Measurements from ENCODE around the gene DDHD1. TPM values are rescaled to one million over a fixed set of nuclear protein-coding genes. Genes with fewer than 3 reads are reported as not detected.
A peak's percentile ranks its signal among the peaks of the same experiment; 100 is the strongest.
"Not testable (repeated sequence)": the region's sequence is repeated elsewhere in the genome, so short reads cannot be mapped to it uniquely, and the experiment has no call there.

Gene DDHD1
- total RNA-seq, 1 donor, result 89.9 TPM

DNA sequence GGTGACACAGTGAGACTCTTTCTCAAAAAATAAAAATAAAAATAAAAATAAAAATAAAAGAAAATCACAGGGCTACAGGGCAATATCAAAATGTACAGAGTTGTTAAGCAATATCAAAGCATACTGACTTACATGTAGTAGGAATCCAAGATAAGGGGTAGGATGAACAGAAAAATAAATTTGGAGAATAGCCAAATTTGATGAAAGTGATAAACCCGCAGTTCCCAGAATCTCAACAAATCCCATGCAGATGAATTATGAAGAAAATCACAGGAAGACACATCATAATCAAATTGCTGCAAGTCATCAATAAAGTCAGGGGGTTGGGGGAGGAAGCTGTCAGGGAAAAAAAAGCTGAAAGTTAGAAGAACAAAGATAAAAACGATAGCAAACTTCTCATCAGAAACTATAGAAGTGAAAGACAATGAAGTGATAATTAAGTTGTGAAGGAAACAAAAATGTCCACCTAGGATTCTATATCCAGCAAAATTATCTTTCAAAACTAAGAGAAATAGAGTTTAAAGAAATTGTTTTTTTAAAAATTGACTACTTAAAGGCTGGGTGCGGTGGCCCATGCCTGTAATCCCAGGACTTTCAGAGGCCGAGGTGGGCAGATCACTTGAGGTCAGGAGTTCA is 15.4 kb downstream of the DDHD1 start:
- Histone ChIP-seq H3K27me3 (ENCODE audit: insufficient read depth, low read length) (no peaks in the 10 kb centered on the region), H3K9me3 (ENCODE audit: low read depth, low read length) (peaks cover 24% of the 10 kb centered on the region), H3K4me3 (ENCODE audit: low read length) (no peak overlapping the region), H3K4me1 (ENCODE audit: insufficient read depth, low read length) (peaks cover 8% of the 10 kb centered on the region)

DNA sequence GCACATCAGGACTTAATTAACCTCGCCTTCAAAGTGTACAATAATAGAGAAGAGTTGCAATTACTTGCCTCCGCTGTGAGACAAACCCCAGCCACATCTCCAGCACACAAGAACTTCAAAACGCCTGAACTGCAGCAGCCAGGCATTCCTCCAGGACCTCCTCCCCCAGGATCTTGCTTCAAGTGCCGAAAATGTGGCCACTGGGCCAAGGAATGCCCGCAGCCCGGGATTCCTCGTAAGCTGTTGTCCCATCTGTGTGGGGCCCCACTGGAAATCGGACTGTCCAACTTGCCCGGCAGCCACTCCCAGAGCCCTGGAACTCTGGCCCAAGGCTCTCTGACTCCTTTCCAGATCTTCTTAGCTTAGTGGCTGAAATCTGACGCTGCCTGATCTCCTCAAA is 22.6 kb downstream of the DDHD1 start:
- not testable (repeated sequence) for H3K4me3 ChIP-seq (ENCODE audit: low read length); H3K9me3 ChIP-seq (ENCODE audit: low read depth, low read length); H3K27me3 ChIP-seq (ENCODE audit: insufficient read depth, low read length)
- H3K4me1 ChIP-seq (ENCODE audit: insufficient read depth, low read length), result peaks cover 20% of the 10 kb centered on the region

DNA sequence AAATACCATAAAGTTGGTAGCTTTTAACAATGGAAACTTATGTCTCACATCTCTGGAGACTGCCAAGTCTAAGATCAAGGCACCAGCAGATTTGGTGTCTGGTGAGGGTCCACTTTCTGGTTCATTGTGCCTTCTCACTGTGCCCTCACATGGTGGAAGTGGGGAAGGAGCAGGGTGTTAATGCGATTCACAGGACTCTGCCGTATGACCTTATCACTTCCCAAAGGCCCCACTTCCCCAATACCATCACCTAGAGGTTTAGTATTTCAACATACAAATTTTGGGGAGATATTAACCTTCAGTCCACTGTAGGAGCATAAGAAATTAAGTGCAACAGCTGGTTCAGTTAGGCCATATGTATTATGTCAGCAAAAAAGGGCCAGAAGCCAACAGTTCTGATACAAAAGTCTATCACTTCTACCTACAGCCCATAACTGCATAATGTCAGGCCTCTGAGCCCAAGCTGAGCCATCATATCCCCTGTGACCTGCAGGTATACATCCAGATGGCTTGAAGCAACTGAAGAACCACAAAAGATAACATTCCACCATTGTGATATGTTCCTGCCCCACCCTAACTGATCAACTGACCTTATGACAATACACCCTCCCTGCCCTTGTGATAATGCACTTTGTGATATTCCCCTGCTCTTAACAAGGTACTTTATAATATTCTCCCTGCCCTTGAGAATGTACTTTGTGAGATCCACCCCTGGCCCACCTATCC is 24.7 kb downstream of the DDHD1 start:
- Histone ChIP-seq H3K4me3 (ENCODE audit: low read length) (no peak overlapping the region), H3K27me3 (ENCODE audit: insufficient read depth, low read length) (no peaks in the 10 kb centered on the region), H3K4me1 (ENCODE audit: insufficient read depth, low read length) (peaks cover 20% of the 10 kb centered on the region), H3K9me3 (ENCODE audit: low read depth, low read length) (no peaks in the 10 kb centered on the region)

DNA sequence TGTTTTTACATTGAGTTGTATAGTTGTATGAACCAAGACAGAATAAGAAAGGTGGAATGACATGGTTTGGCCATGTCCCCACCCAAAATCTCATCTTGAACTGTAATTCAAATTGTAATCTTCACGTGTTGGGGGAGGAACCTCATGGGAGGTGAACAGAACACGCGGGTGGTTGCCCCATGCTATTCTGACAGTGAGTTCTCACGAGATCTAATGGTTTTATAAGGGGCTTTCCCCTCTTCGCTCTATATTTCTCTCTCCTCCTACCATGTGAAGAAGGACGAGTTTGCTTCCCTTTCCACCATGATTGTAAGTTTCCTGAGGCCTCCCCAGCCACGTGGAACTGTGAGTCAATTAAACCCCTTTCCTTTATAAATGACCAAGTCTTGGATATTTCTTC is 25.3 kb downstream of the DDHD1 start:
- Histone ChIP-seq H3K27me3 (ENCODE audit: insufficient read depth, low read length) (no peaks in the 10 kb centered on the region), H3K4me1 (ENCODE audit: insufficient read depth, low read length) (peaks cover 20% of the 10 kb centered on the region), H3K9me3 (ENCODE audit: low read depth, low read length) (no peaks in the 10 kb centered on the region), H3K4me3 (ENCODE audit: low read length) (no peak overlapping the region)

DNA sequence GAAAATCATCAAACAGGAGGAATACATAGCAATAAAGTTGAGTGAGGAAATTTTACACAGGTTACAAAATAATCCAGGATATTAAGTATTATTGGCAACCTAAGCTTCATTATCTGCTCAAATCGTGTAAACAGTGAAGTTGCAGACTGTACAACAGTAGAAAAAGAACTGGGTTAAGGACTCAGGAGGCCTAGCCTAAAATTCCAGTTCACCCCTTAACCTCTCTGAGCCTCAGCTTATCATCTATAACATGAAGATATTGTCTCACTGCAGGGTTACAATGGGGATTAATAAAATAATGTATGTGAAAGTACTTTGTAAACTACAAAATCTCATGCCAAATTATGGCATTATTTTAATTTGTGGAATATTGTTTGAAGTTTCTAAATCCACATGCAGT is 26.0 kb downstream of the DDHD1 start:
- Histone ChIP-seq H3K4me1 (ENCODE audit: insufficient read depth, low read length) (peaks cover 20% of the 10 kb centered on the region), H3K27me3 (ENCODE audit: insufficient read depth, low read length) (no peaks in the 10 kb centered on the region), H3K4me3 (ENCODE audit: low read length) (no peak overlapping the region), H3K9me3 (ENCODE audit: low read depth, low read length) (no peaks in the 10 kb centered on the region)

DNA sequence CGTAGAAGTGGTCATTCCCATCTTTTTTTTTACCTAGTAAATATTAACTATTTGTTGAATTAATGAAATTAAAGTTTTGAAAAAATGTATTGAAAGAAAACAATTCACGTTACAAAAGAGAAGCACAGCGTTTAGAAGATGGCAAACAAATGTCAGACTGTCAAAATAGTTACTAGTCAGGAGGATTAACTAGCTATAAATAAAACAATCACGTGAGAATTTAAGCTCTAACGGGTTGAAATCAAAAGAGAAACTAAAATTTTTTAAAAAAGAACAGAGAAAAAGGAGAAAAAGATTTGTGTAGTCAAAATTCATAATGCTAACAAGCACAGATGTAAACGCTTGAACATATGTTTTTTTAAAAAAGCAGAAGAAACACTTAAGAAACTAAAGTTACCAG is 26.4 kb downstream of the DDHD1 start:
- no peaks in the 10 kb centered on the region for H3K27me3 ChIP-seq (ENCODE audit: insufficient read depth, low read length)
- H3K9me3 ChIP-seq (ENCODE audit: low read depth, low read length), result no peaks in the 10 kb centered on the region
- peaks cover 20% of the 10 kb centered on the region for H3K4me1 ChIP-seq (ENCODE audit: insufficient read depth, low read length)
- no peak overlapping the region for H3K4me3 ChIP-seq (ENCODE audit: low read length)

DNA sequence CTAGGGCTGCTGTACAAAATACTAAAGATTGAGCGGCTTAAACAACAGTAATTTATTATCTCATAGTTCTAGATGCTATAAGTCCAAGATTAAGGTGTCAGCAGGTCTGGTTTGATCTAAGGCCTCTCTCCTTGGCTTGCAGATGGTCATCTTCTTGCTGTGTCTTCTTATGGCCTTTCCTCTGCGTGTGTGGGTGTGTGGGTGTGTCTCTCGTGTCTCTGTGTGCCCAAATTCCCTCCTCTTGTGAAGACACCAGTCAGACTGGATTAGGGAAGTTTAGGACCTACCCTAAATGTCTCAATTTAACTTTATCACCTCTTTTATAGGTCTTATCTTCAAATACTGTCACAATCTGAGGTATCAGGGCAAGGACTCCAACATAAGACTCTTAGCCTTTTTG is 28.3 kb downstream of the DDHD1 start:
- Histone ChIP-seq H3K4me3 (ENCODE audit: low read length) (no peak overlapping the region), H3K9me3 (ENCODE audit: low read depth, low read length) (no peaks in the 10 kb centered on the region), H3K4me1 (ENCODE audit: insufficient read depth, low read length) (peaks cover 20% of the 10 kb centered on the region), H3K27me3 (ENCODE audit: insufficient read depth, low read length) (no peaks in the 10 kb centered on the region)

DNA sequence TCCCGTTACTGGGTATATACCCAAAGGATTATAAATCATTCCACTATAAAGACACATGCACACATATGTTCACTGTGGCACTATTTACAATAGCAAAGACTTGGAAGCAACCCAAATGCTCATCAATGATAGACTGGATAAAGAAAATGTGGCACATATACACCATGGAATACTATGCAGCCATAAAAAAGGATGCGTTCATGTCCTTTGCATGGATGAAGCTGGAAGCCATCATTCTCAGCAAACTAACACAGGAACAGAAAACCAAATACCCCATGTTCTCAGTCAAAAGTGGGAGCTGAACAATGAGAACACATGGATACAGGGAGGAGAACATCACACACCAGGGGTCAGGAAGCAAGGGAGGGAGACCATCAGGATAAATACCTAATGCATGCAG is 31.7 kb downstream of the DDHD1 start:
- not testable (repeated sequence) for H3K9me3 ChIP-seq (ENCODE audit: low read depth, low read length); H3K27me3 ChIP-seq (ENCODE audit: insufficient read depth, low read length); H3K4me3 ChIP-seq (ENCODE audit: low read length); H3K4me1 ChIP-seq (ENCODE audit: insufficient read depth, low read length)

DNA sequence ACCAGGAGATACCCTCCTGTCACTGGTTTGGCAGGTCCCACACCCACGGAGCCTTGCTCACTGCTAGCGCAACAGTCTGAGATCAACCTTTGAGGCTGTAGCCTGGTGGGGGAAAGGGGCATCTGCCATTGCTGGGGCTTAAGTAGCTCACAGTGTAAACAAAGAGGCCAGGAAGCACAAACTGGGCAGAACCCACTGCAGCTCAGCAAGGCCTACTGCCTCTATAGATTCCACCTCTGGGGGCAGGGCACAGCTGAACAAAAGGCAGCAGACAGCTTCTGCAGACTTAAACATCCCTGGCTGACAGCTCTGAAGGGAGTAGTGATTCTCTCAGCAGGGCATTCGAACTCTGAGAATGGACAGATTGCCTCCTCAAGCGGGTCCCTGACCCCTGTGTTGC is 35.6 kb downstream of the DDHD1 start:
- H3K9me3 ChIP-seq (ENCODE audit: low read depth, low read length); H3K27me3 ChIP-seq (ENCODE audit: insufficient read depth, low read length); H3K4me3 ChIP-seq (ENCODE audit: low read length); H3K4me1 ChIP-seq (ENCODE audit: insufficient read depth, low read length): not testable (repeated sequence)

DNA sequence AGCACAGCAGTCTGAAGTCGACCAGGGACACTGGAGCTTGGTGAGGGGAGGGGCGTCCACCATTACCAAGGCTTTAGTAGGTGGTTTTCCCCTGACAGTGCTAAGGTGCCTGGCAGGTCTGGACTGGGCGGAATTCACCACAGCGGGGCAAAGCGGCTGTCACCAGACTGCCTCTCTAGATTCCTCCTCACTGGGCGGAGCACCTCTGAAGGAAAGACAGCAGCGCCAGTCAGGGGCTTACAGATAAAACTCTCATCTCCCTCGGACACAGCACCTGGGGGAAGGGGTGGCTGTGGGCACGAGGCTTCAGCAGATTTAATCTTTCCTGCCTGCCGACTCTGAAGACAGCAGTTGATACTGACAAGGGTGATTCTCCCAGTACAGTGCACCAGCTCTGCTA is 39.1 kb downstream of the DDHD1 start:
- H3K27me3 ChIP-seq (ENCODE audit: insufficient read depth, low read length), result no peaks in the 10 kb centered on the region
- H3K9me3 ChIP-seq (ENCODE audit: low read depth, low read length), result no peaks in the 10 kb centered on the region
- peaks cover 6% of the 10 kb centered on the region for H3K4me1 ChIP-seq (ENCODE audit: insufficient read depth, low read length)
- no peak overlapping the region for H3K4me3 ChIP-seq (ENCODE audit: low read length)

DNA sequence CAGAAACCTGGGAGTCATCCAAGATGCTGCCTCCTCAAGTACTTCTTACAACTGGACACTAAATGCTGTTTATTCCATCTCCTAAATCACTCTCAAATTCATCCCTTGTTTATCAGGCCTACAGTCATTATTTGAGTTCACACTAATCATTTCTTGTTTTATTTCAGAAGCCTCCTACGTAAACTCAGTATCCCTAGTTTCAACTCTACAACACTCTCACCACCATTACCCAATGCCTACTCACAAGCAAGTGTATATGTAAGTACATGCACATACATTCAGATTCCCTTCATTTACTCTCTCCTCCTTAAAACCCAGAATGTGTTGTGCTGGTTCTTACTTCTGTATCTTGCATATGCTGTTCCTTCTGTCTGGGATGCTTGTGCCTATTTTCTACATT is 43.0 kb downstream of the DDHD1 start:
- peaks cover 22% of the 10 kb centered on the region for H3K4me1 ChIP-seq (ENCODE audit: insufficient read depth, low read length)
- no peaks in the 10 kb centered on the region for H3K9me3 ChIP-seq (ENCODE audit: low read depth, low read length)
- H3K27me3 ChIP-seq (ENCODE audit: insufficient read depth, low read length), result no peaks in the 10 kb centered on the region
- no peak overlapping the region for H3K4me3 ChIP-seq (ENCODE audit: low read length)

DNA sequence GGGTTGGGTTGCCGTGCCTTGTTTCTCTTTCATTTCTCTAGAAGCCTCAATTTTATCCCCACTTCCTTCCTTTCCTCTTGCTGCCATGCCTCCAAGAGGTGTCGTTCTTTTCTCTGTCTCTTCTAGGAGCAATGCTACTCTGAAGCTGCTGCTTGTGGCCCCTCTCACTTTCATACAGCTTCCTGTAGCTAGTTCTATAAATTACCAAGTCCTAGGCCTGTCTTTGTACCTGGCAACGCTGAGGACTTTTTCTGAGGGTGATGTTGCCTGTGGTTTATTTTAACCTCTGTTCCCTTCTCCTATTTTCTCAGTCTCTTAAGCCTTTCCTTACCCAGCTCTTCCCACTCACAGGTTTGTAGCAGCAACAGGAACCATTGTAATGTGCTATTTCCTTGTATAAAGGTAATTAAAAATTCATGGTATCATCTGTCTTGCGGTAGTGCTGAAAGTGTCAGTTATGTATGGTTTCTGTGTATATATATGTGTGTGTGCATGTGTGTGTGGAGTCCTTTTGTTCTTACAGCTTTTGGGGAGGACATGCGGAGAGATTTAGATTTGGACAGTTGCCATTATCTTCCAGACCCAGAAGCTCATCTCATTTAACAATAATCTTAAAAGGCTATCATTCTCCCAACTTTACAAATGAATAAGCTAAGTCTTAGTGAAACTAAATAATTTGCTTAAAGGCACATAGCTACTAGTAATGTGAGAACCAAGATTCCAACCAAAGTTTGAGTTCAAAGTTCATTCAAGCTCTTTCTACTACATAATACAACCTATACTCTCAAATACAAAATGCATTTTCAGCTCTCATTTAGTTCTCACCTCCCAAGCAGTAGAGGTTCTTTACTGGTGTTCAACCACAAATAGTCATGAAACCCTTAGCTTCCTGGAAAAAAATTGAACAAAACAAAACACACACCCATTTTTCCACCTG is 43.8 kb downstream of the DDHD1 start:
- Histone ChIP-seq H3K9me3 (ENCODE audit: low read depth, low read length) (no peaks in the 10 kb centered on the region), H3K4me1 (ENCODE audit: insufficient read depth, low read length) (peaks cover 22% of the 10 kb centered on the region), H3K27me3 (ENCODE audit: insufficient read depth, low read length) (no peaks in the 10 kb centered on the region), H3K4me3 (ENCODE audit: low read length) (peak overlapping the region; percentile 48)

DNA sequence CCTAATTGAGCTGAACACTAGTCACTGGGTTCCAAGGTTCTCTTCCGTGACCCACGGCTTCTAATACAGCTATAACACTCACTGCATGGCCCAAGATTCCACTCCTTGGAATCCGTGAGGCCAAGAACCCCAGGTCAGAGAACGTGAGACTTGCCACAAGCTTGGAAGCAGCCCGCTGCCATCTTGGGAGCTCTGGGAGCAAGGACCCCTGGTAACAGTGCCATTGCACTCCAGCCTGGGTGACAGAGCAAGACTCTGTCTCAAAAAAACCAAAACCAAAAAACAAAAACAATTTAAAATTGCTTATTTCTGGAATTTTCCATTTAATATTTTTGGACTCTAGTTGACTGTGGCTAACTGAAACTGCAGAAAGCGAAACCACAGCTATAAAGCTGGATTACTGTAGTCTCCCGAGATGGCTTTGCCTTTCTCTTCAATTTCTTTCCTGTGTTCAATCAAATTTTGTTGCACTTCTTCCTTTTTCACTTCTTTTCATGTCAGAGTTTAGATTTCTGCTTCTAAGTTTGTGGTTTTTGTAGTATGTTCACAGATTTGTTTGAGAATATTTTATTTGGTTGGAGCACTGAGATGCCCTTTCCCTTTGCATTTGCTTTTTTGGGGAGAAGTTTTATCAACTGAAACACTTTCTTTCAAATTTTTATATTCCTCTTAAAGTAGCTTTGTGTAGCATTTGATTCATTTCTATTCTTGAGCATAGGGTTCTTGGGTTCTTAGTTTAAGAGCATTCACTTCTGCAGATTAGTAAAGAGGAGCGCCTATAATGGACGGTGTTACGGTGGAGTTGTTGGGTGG is 44.6 kb downstream of the DDHD1 start:
- H3K4me3 ChIP-seq (ENCODE audit: low read length), result peak overlapping the region; percentile 48
- H3K4me1 ChIP-seq (ENCODE audit: insufficient read depth, low read length), result peaks cover 25% of the 10 kb centered on the region
- no peaks in the 10 kb centered on the region for H3K27me3 ChIP-seq (ENCODE audit: insufficient read depth, low read length)
- no peaks in the 10 kb centered on the region for H3K9me3 ChIP-seq (ENCODE audit: low read depth, low read length)

DNA sequence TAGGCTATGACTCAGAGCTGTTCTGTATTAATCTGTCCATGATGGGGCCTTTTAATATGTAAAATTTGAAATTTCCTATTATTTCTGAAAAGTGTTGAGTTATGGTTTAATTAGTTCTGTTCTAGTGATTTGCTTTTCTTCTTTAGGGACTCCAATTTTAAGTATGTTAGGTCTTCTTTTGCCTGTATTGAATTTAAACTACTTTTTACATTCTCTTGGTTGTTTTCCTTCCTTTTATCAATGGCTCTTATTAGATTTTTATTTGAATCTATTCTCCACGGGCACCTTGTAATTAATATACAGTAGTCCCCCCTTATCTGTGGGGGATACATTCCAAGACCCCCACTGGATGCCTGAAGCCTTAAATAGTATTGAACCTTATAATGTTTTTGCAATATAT is 46.4 kb downstream of the DDHD1 start:
- Histone ChIP-seq H3K27me3 (ENCODE audit: insufficient read depth, low read length) (no peaks in the 10 kb centered on the region), H3K4me3 (ENCODE audit: low read length) (no peak overlapping the region), H3K9me3 (ENCODE audit: low read depth, low read length) (no peaks in the 10 kb centered on the region), H3K4me1 (ENCODE audit: insufficient read depth, low read length) (peaks cover 25% of the 10 kb centered on the region)

Measured in mononuclear cell (primary cell).